Measurements from ENCODE around the gene NXPH1. TPM values are rescaled to one million over a fixed set of nuclear protein-coding genes. Genes with fewer than 3 reads are reported as not detected.

The NXPH1 gene
- total and polyA plus RNA-seq, 9 donors, result 0.05 to 0.12 TPM; not detected in 7

DNA sequence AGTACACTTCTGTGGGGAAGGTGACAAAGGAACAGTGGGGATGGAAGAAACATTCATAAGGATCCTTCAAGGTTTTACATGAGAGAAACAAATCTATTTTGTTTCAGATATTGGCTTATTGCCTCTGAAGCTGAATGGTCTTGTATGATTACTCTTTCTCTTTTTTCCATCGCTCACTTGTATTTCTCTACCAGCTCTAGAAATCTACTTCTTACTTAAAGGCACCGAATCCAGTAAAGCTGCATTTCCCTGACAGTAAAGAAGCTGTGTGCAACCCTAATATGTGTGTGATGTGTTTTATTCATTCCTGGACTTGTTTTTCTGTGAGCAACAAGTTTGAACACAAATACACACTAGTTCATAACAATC lies 45.2 kb upstream of the NXPH1 start:
- 86 to 92% (median 89%) methylated on average over 2 of the region's 2 CpGs for WGBS, 3 donors
- Histone ChIP-seq H3K27me3 (no peaks in the 10 kb centered on the region), H3K4me3 (no peak overlapping the region), H3K9me3 (no peaks in the 10 kb centered on the region), H3K36me3 (no peaks in the 10 kb centered on the region), H3K27ac (no peak overlapping the region), H3K4me1 (ENCODE audit: insufficient read depth) (no peaks in the 10 kb centered on the region)
- no peak for DNase-seq
- intact Hi-C loops (cut with DNase I), result no loop called here
- TF ChIP-seq, protein P1, sequence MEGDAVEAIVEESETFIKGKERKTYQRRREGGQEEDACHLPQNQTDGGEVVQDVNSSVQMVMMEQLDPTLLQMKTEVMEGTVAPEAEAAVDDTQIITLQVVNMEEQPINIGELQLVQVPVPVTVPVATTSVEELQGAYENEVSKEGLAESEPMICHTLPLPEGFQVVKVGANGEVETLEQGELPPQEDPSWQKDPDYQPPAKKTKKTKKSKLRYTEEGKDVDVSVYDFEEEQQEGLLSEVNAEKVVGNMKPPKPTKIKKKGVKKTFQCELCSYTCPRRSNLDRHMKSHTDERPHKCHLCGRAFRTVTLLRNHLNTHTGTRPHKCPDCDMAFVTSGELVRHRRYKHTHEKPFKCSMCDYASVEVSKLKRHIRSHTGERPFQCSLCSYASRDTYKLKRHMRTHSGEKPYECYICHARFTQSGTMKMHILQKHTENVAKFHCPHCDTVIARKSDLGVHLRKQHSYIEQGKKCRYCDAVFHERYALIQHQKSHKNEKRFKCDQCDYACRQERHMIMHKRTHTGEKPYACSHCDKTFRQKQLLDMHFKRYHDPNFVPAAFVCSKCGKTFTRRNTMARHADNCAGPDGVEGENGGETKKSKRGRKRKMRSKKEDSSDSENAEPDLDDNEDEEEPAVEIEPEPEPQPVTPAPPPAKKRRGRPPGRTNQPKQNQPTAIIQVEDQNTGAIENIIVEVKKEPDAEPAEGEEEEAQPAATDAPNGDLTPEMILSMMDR (IDR thresholded peaks at IDR 0.05), result no peak
- TF ChIP-seq POLR2A (IDR thresholded peaks at IDR 0.05), result no peak
- no peak for TF ChIP-seq EP300 (IDR thresholded peaks at IDR 0.05)

DNA sequence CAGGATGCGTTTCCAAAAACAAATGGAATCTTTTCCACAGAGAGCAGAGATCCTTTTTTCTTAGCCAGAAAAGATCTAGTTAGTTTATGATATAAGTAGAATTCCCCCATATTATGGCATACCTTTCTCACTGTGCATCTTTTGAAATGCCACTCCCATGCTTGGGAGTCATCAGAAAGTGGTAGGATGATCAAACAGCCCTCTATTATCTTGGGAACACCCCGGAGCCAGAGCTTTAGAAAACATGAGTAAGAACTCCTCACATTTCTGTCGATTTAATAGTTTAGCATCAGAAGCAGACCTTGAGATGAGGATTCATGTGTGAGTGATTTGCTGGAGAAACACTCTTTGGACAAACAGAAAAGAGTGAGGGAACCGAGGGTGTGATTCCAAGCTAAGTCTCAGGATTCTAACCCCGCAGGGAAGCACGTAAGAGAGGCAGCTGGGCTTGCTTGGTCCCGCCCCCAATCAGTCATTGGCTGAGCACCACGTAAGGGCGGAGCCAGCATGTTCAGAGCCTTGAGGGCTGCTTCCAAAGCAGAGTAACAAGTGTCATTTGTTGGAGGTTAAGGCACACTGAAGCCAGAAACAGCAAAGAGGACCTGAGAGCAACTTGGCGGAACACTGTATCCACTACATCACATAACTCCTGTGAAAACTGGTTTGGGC lies 43.7 kb upstream of the NXPH1 start:
- no peak for DNase-seq
- Histone ChIP-seq H3K4me3 (no peak overlapping the region), H3K27me3 (no peaks in the 10 kb centered on the region), H3K27ac (no peak overlapping the region), H3K9me3 (no peaks in the 10 kb centered on the region), H3K4me1 (ENCODE audit: insufficient read depth) (no peaks in the 10 kb centered on the region), H3K36me3 (no peaks in the 10 kb centered on the region)
- intact Hi-C loops (cut with DNase I), result no loop called here
- TF ChIP-seq, protein P1 (IDR thresholded peaks at IDR 0.05), result no peak
- TF ChIP-seq POLR2A (IDR thresholded peaks at IDR 0.05) (no peak), EP300 (IDR thresholded peaks at IDR 0.05) (no peak)
- 18 to 28% (median 21%) methylated on average over 10 of the region's 10 CpGs for WGBS, 3 donors

DNA sequence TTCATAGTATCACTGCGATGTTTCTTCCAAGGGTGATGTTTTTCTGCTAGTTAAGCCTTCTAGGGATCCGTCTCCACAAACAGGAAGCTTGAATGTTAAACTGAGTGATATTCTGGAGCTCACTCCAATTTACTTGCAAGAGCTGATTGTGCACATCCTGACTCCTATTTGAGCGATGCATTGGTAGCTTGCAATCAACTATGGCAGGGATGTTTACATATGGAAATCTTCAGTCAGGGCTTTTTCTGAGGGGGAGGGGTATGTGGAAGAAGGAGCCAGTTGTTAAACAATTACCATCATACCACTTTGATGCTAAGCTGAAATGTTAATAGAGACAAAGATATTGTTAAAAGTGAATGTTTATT lies 43.2 kb upstream of the NXPH1 start:
- Histone ChIP-seq H3K4me1 (ENCODE audit: insufficient read depth) (no peaks in the 10 kb centered on the region), H3K4me3 (no peak overlapping the region), H3K9me3 (no peaks in the 10 kb centered on the region), H3K27me3 (no peaks in the 10 kb centered on the region), H3K36me3 (no peaks in the 10 kb centered on the region), H3K27ac (no peak overlapping the region)
- DNase-seq, result no peak
- intact Hi-C loops (cut with DNase I), result no loop called here
- WGBS, 3 donors, result 10 to 25% (median 24%) methylated on average over 3 of the region's 3 CpGs
- TF ChIP-seq POLR2A (IDR thresholded peaks at IDR 0.05) (no peak), EP300 (IDR thresholded peaks at IDR 0.05) (no peak)
- TF ChIP-seq, protein P1 (IDR thresholded peaks at IDR 0.05), result no peak

DNA sequence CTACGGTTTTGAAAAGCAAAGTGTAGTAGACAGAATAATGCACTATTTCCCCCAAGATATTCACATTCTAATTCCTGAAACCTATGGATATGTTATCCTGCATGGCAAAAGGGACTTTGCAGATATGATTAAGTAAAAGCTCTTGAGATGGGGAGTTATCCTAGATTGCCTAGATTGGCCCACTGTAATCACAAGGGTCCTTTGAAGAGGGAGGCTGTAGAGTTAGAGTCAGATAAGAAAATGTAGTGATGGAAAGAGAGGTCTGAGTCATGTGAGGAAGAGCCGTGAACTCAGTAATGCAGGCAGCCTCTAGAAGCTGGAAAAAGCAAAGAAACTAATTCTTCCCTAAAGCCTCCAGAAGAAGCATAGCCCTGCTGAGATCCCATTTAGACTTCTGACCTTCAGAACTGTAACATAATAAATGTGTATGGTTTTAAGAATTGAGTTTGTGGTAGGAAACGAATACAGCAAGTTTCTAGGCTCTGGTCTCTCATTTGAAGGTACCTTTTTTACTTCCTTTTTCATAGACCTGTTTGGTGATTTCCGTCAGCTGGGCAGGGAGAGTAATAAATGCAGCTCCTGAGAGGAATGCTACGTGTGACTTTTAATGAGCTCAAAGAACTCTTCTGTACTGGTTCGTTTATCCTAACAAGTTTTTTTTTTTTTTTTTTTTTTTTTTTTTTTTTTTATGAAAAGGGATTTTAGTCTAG lies 41.9 kb upstream of the NXPH1 start:
- intact Hi-C loops (cut with DNase I), result no loop called here
- no peak overlapping the region for H3K4me3 ChIP-seq

More for the DNA sequence above, 41.9 kb upstream of the NXPH1 start:
- Histone ChIP-seq H3K27ac (no peak overlapping the region), H3K9me3 (no peaks in the 10 kb centered on the region), H3K36me3 (no peaks in the 10 kb centered on the region), H3K4me1 (ENCODE audit: insufficient read depth) (no peaks in the 10 kb centered on the region), H3K27me3 (no peaks in the 10 kb centered on the region)
- DNase-seq, result no peak
- 49 to 55% (median 52%) methylated on average over 6 of the region's 6 CpGs for WGBS, 3 donors
- no peak for TF ChIP-seq POLR2A (IDR thresholded peaks at IDR 0.05)
- TF ChIP-seq EP300 (IDR thresholded peaks at IDR 0.05), result no peak
- TF ChIP-seq, protein P1 (IDR thresholded peaks at IDR 0.05), result no peak

Measured in ovary (tissue), 9 donors.